Epithelial cell of esophagus (primary cell): Measurements from ENCODE around the gene RBM44.

ENCODE experiments used
- DNase-seq: peaks from one replicate; pipeline ENCODE4 v3.0.0; 2010; ENCODE audit warnings: low read depth
- H3K4me3 ChIP-seq: 2 replicates; pipeline ENCODE4 v1.5.1; 2011; ENCODE audit warnings: mild to moderate bottlenecking, low read length, control low read depth
- CTCF ChIP-seq: IDR thresholded peaks from 2 replicates; pipeline ENCODE4 v1.5.1; 2011; ENCODE audit warnings: low read depth, mild to moderate bottlenecking, low read length, control low read depth, inconsistent platforms; ENCODE audit not compliant: insufficient read depth; ENCODE audit errors: missing control alignments

RBM44 gene

DNA sequence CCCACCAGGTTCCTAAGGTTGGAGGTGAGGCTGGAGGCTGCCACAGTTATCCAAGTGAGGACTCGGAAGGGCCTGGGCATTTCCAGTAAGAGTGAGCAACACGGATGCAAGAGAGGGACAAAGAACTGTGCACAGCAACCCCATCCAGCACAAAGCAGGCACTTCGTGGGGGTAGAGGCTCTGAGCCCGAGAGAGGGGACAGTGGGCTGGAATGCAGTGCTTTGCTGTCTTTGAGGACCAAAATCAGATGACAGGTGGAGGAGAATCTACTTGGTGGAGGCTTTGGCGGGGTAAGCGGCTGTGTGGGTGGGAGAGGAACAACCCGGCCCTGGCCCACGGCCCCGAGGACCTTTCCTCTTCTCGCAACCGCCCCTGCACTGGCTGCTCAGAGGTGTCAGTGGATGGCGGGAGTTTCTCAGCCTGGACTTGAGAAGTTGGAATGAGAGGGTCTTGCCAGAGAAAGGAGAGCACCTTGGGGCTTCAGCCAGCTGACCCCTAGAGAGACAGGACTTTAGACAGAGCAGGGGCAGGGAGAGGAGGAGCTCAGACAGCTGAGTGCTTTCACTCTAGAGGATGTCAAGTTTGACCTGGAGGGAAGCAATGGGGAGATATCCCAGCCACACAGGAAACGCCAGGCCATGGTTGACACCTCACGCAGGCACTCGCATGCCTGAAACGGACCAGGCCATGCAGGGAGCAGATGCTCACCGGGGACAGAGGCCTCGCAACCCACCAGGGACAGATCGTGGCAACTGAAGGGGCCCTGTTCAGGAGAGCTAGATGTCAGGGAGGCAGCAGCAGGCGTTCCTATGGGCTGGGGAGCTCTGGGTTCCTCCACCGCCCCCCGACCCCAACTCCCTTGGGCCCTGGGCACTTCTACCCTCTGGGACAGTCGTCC is 72.4 kb downstream of the RBM44 start:
- H3K4me3 ChIP-seq = no peak overlapping the region
- no peak for TF ChIP-seq CTCF
- DNase-seq = no peak

GRCh38 chr2:237872178-237872887 is 73.8 kb downstream of the RBM44 start:
- H3K4me3 ChIP-seq = no peak overlapping the region
- no peak for TF ChIP-seq CTCF
- no peak for DNase-seq

- peak; percentile 95 for DNase-seq
- no peak overlapping the region for H3K4me3 ChIP-seq
- TF ChIP-seq CTCF = no peak
These were observed 74.8 kb downstream of the RBM44 start for GRCh38 chr2:237873421-237873831.

DNA sequence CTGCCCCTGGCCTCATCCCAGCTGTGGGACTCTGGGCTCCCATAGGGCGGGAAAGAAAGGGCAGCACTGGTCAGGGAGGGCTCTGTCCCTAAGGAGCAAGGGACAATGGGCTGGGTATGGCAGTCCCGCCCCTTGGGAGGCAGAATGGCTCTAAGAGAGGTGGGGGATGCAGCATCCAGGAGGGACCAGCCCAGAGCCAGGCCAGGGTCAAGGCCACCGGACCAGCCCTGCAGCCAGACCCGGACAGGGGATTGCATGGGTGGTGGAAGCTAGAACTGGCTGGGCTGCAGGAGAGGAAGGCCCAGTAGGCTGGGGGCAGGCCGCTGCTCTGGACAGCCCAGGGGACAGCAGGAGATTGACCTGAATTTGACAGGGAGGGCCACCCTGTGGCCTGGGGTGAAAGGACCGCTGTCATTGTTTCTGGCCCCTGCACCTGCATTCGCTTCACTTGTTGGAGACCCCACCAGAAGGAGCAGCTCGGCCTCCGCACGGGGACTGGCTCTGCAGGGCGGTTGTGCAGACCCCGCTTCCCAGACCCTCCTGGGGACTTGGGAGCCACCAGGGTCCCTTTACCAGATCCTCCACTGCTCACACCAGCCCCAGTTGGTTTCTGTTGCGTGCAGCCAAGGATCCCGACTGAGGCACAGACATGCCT is 75.4 kb downstream of the RBM44 start:
- no peak for TF ChIP-seq CTCF
- no peak for DNase-seq
- no peak overlapping the region for H3K4me3 ChIP-seq

GRCh38 chr2:237874585-237875161 is 76.1 kb downstream of the RBM44 start:
- no peak overlapping the region for H3K4me3 ChIP-seq
- peak; percentile 89 for DNase-seq
- no peak for TF ChIP-seq CTCF

DNA sequence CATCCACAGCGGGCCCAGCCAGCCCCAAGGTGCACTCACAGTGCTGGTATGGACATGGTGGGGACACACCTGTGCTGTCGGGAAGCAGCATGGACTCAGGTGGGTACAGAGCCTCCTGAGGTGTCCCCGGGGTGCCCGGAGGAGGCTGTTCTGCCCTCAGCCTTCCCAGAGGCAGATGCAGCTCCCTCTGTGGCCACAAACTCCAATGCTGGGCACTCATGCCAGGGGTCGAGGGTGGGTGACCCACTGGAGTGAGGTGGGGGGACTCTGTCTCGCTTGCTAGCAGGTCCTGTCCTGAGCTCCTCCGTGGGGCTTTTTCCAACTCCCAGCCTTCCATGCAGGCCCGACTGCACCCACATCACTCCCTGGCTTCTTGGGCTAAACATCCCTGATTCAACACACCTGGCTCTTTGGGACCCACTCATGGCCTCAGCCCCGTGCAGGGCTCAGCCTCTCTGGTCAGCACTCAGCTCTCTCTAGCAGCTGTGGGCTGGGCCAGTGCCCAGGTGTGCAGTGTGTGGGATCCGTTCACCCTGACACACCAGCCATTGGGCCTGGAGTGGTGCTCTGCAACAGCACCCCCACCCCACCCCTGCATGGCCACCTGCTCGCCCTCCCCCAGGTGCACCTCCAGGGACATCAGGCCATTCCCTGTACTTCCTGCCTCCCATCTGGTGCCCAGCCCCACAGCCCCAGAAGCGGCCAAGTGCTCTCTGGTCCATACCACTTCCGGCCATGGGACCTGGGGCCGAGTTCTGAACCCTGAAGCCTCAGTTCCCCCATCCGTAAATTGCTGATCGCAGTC is 76.9 kb downstream of the RBM44 start:
- no peak for TF ChIP-seq CTCF
- DNase-seq = no peak

More for the DNA sequence above, 76.9 kb downstream of the RBM44 start:
- no peak overlapping the region for H3K4me3 ChIP-seq
